ENCODE data around the gene SFXN5. TPM values are rescaled to one million over a fixed set of nuclear protein-coding genes. Genes with fewer than 3 reads are reported as not detected.
"Not testable (repeated sequence)": the region's sequence is repeated elsewhere in the genome, so short reads cannot be mapped to it uniquely, and the experiment has no call there.

SFXN5 gene
- polyA plus RNA-seq, 1 donor (not counting 4 experiments of a cell fraction or from before 2014, with no cell fraction given) = 6.3 TPM

DNA sequence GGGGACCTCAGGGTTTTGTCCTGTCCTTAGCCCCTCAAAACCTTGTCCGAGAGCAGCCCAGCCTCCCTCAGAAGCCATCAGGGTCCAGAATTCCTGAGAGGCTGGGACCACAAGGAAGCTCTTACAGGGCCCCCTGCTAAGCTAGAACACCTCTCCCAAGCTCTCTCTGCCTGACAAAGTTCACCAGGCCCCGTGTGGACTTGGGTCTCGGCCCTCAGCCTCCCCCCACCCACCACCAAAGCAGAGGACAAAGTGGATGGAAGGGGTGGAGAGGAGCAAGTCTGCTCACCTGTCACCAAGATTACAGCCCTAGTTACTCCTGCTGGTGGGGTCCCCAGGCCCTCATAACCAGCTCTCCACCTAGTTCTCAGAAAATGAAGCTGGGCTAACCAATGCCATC lies 24.4 kb upstream of the SFXN5 start:
- H3K9ac ChIP-seq (ENCODE audit: control insufficient read depth, extremely low read depth, insufficient read depth, low read length) = no peak overlapping the region
- H3K9me3 ChIP-seq (ENCODE audit: control insufficient read depth, low read depth, low read length) = no peaks in the 10 kb centered on the region
- no peak overlapping the region for H3K27ac ChIP-seq (ENCODE audit: control insufficient read depth, insufficient read depth, low read length)
- DNase-seq (ENCODE audit: low read depth, low spot score) = no peak
- peaks cover 4% of the 10 kb centered on the region for H3K4me1 ChIP-seq (ENCODE audit: control insufficient read depth, extremely low read depth, insufficient read depth, low read length)
- no peak overlapping the region for H2AFZ ChIP-seq (ENCODE audit: control insufficient read depth, low read length)
- H3K4me3 ChIP-seq (ENCODE audit: control insufficient read depth in 2 of 3, extremely low read depth in 1 of 3, insufficient read depth in 2 of 3, low read depth in 1 of 3, low read length in 3 of 3) = no peak overlapping the region
- peaks cover 12% of the 10 kb centered on the region for H3K9me1 ChIP-seq (ENCODE audit: control insufficient read depth, extremely low read depth, insufficient read depth, low read length)
- TF ChIP-seq CTCF (optimal IDR thresholded peaks at IDR 0.05 in 1 of 3, IDR thresholded peaks at IDR 0.05 in 1 of 3, conservative IDR thresholded peaks at IDR 0.05 in 1 of 3; ENCODE audit: extremely low read depth in 1 of 3, insufficient read depth in 2 of 3, low read length in 3 of 3) (no peak), EZH2 (IDR thresholded peaks at IDR 0.05; ENCODE audit: low read length) (no peak)
- H4K20me1 ChIP-seq (ENCODE audit: control insufficient read depth, extremely low read depth, insufficient read depth, low read length) = peaks cover 3% of the 10 kb centered on the region
- peaks cover 2 to 12% of the 10 kb centered on the region in 2 experiments for H3K36me3 ChIP-seq (ENCODE audit: control insufficient read depth in 2 of 2, extremely low read depth in 1 of 2, insufficient read depth in 2 of 2, low read length in 2 of 2)
- H3K4me2 ChIP-seq (ENCODE audit: control insufficient read depth, extremely low read depth, insufficient read depth, low read depth, low read length) = no peak overlapping the region
- no peak for FAIRE-seq
- dilution Hi-C loops (cut with MboI; ENCODE audit: extremely low pct_ligation_motif_present, low sequenced_read_pairs) = no loop called here
- peaks cover 93% of the 10 kb centered on the region for H3K79me2 ChIP-seq (ENCODE audit: control insufficient read depth, insufficient read depth, low read length)
- no peaks in the 10 kb centered on the region for H3K27me3 ChIP-seq (ENCODE audit: control insufficient read depth, extremely low read depth, insufficient read depth, low read length)

GRCh38 chr2:73093601-73094218 lies 22.2 kb upstream of the SFXN5 start:
- H3K27ac ChIP-seq (ENCODE audit: control insufficient read depth, insufficient read depth, low read length); dilution Hi-C loops (cut with MboI; ENCODE audit: extremely low pct_ligation_motif_present, low sequenced_read_pairs); H3K36me3 ChIP-seq (ENCODE audit: control insufficient read depth in 2 of 2, extremely low read depth in 1 of 2, insufficient read depth in 2 of 2, low read length in 2 of 2); H3K4me2 ChIP-seq (ENCODE audit: control insufficient read depth, extremely low read depth, insufficient read depth, low read depth, low read length); H3K9ac ChIP-seq (ENCODE audit: control insufficient read depth, extremely low read depth, insufficient read depth, low read length); H2AFZ ChIP-seq (ENCODE audit: control insufficient read depth, low read length); H4K20me1 ChIP-seq (ENCODE audit: control insufficient read depth, extremely low read depth, insufficient read depth, low read length); FAIRE-seq; H3K27me3 ChIP-seq (ENCODE audit: control insufficient read depth, extremely low read depth, insufficient read depth, low read length); DNase-seq (ENCODE audit: low read depth, low spot score); H3K9me3 ChIP-seq (ENCODE audit: control insufficient read depth, low read depth, low read length); H3K4me3 ChIP-seq (ENCODE audit: control insufficient read depth in 2 of 3, extremely low read depth in 1 of 3, insufficient read depth in 2 of 3, low read depth in 1 of 3, low read length in 3 of 3): not testable (repeated sequence)
- H3K9me1 ChIP-seq (ENCODE audit: control insufficient read depth, extremely low read depth, insufficient read depth, low read length) = peaks cover 20% of the 10 kb centered on the region
- H3K79me2 ChIP-seq (ENCODE audit: control insufficient read depth, insufficient read depth, low read length) = peaks cover 91% of the 10 kb centered on the region
- peaks cover 25% of the 10 kb centered on the region for H3K4me1 ChIP-seq (ENCODE audit: control insufficient read depth, extremely low read depth, insufficient read depth, low read length)
